ENCODE measurements around the gene TMEM253.
A peak's percentile ranks its signal among the peaks of the same experiment; 100 is the strongest.

TMEM253 gene

DNA sequence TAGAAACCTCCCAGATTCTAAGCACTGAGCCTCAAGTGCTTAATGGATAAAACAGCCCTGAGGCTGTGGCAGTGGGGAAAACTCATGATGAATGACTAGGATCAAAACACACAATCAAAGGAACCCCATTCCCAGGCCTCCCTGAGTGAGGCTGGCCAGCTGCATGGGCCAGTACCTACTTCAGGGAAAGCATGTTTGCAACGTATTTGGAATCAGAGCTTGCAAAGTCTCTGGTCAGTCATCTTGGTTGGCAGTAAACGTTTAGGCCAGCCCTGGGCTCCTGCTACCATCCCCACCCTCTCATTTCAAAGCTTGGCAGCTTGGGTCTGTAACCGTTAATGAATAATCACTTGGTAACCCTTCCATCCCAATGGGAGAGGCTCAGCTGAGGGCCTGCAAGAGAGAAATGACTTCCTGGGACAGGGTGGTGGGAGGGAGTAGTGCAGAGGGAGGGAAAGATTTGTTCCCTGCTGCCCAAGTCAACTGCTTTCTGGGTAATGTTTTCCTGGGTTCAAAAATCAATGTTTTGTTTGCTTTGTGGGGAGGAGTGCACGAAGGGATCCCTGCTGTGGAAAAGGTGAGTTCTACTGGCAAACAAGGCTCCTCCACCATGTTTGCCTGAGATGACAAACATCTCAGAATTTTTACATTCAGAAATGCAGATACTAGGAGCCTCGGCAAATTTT, 45.3 kb upstream of the TMEM253 start:
- Histone ChIP-seq H2BK5ac (ENCODE audit: low read depth, low read length, poor library complexity) (no peak overlapping the region), H2BK120ac (ENCODE audit: insufficient read depth, low read length, poor library complexity) (no peak overlapping the region), H4K8ac (ENCODE audit: low read depth, low read length) (no peak overlapping the region), H3K23ac (ENCODE audit: low read length) (no peak overlapping the region), H3K36me3 (ENCODE audit: control insufficient read depth in 1 of 2, insufficient read depth in 2 of 2, low read length in 2 of 2) (no peaks in the 10 kb centered on the region), H3K79me2 (ENCODE audit: control insufficient read depth, insufficient read depth, low read length, poor library complexity) (no peaks in the 10 kb centered on the region), H3K9me3 (ENCODE audit: insufficient read depth, low read depth, low read length) (no peaks in the 10 kb centered on the region), H3K14ac (ENCODE audit: low read length) (no peak overlapping the region), H2AFZ (ENCODE audit: insufficient read depth, low read length, poor library complexity) (no peak overlapping the region), H3K27me3 (ENCODE audit: insufficient read depth, low read length) (no peaks in the 10 kb centered on the region), H3K18ac (ENCODE audit: low read length) (no peak overlapping the region), H2BK12ac (ENCODE audit: low read length) (no peak overlapping the region), H3K9ac (ENCODE audit: low read length) (no peak overlapping the region), H3K4me2 (ENCODE audit: low read length) (no peak overlapping the region), H2AK5ac (ENCODE audit: low read length) (no peak overlapping the region), H3K4me3 (ENCODE audit: low read depth, low read length) (no peak overlapping the region), H3K4me1 (ENCODE audit: control insufficient read depth in 1 of 2, insufficient read depth in 2 of 2, low read length in 2 of 2) (no peaks in the 10 kb centered on the region), H3K27ac (ENCODE audit: low read depth, low read length) (no peak overlapping the region), H4K12ac (ENCODE audit: low read depth, low read length) (no peak overlapping the region), H3K4ac (ENCODE audit: low read depth, low read length) (no peak overlapping the region), H3K79me1 (ENCODE audit: low read length) (no peaks in the 10 kb centered on the region), H4K91ac (ENCODE audit: low read depth, low read length) (no peak overlapping the region)
- no CpG with 5 or more reads among the region's 5 CpGs for WGBS (ENCODE audit: extremely low coverage, insufficient coverage, insufficient read length)
- no peak for DNase-seq

DNA sequence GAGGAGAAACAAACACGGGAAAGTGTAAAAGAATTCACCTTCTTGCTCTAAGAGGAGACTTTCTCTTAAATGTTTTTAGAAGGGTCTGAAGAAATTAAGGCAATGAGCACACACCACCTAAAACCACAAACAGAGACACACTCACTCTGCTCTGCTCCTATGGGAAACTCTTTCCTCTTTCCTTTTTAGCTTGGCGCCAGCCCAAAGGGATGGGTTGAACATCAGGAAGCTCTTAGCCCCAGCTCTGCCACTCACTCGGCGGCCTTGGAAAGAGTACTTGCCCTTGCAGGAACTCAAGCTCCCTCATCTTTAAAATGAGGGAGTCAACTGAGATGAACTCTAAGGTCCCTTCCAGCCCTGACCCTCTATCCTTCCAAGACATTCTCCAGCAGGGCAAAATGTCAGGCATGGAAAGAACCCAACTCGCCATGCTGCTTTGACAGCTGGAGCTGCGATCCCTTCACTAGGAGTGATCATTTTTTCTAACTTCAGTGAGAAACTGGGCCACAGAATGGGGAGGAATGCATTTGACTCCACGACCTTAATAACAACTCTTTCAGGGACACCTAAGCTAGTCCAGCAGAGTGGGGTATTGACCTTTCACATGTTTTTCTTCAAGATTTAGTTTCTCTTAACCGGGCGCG, 44.2 kb upstream of the TMEM253 start:
- H3K36me3 ChIP-seq (ENCODE audit: control insufficient read depth in 1 of 2, insufficient read depth in 2 of 2, low read length in 2 of 2) = no peaks in the 10 kb centered on the region
- no peak overlapping the region for H3K4ac ChIP-seq (ENCODE audit: low read depth, low read length)

DNA sequence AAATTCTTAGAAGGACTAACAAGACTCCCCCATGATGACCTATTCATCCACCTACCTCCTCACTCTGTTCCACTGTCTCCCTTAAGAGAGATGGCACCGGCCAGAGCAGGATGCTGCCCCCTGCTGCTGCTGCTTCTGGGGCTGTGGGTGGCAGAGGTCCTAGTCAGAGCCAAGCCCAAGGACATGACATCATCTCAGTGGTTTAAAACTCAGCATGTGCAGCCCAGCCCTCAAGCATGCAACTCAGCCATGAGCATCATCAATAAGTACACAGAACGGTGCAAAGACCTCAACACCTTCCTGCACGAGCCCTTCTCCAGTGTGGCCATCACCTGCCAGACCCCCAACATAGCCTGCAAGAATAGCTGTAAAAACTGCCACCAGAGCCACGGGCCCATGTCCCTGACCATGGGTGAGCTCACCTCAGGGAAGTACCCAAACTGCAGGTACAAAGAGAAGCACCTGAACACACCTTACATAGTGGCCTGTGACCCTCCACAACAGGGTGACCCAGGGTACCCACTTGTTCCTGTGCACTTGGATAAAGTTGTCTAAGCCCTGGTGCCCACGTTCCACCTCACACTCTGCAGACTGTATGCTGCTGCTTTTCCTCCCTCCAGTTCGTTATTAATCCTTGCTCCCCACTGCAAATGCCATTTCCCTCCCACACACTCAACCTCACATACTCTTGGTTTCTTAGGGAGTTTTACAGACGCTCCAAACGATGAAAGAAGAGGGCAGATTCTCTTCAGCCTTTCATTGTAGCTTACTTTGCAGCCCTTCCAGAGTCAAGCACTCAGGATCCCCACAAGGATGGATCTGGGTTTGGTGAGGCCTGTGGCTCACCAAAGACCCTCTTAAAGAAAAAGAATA, 42.8 kb upstream of the TMEM253 start, which contains the start of gene RNASE8:
Gene RNASE8 (plus strand): TSS at position 20 of the 873 bp plus-strand sequence. CDS start 71 bp downstream, at position 91.
- H4K12ac ChIP-seq (ENCODE audit: low read depth, low read length) = no peak within 1 kb of the TSS
- no peak within 1 kb of the TSS for H2AK5ac ChIP-seq (ENCODE audit: low read length)
- H3K79me2 ChIP-seq (ENCODE audit: control insufficient read depth, insufficient read depth, low read length, poor library complexity) = no peaks in the 10 kb centered on the region
- no CpG with 5 or more reads among the region's 8 CpGs for WGBS (ENCODE audit: extremely low coverage, insufficient coverage, insufficient read length)
- no peak within 1 kb of the TSS for H2AFZ ChIP-seq (ENCODE audit: insufficient read depth, low read length, poor library complexity)
- no peak within 1 kb of the TSS for H3K4ac ChIP-seq (ENCODE audit: low read depth, low read length)
- H4K8ac ChIP-seq (ENCODE audit: low read depth, low read length) = no peak within 1 kb of the TSS
- H3K79me1 ChIP-seq (ENCODE audit: low read length) = no peaks in the 10 kb centered on the region
- H3K27ac ChIP-seq (ENCODE audit: low read depth, low read length) = no peak within 1 kb of the TSS
- H3K23ac ChIP-seq (ENCODE audit: low read length) = no peak within 1 kb of the TSS
- no peak within 1 kb of the TSS for H4K91ac ChIP-seq (ENCODE audit: low read depth, low read length)
- H3K14ac ChIP-seq (ENCODE audit: low read length) = no peak within 1 kb of the TSS
- no peak within 1 kb of the TSS for H2BK12ac ChIP-seq (ENCODE audit: low read length)
- no peak within 1 kb of the TSS for H2BK5ac ChIP-seq (ENCODE audit: low read depth, low read length, poor library complexity)
- peaks cover 2 to 3% of the 10 kb centered on the region in 2 experiments for H3K4me1 ChIP-seq (ENCODE audit: control insufficient read depth in 1 of 2, insufficient read depth in 2 of 2, low read length in 2 of 2)
- peak within 1 kb of the TSS; percentile 9 for H3K4me3 ChIP-seq (ENCODE audit: low read depth, low read length)
- no peaks in the 10 kb centered on the region for H3K9me3 ChIP-seq (ENCODE audit: insufficient read depth, low read depth, low read length)
- H3K9ac ChIP-seq (ENCODE audit: low read length) = no peak within 1 kb of the TSS
- H3K27me3 ChIP-seq (ENCODE audit: insufficient read depth, low read length) = no peaks in the 10 kb centered on the region
- no peak for DNase-seq
- no peak within 1 kb of the TSS for H3K4me2 ChIP-seq (ENCODE audit: low read length)
- no peak within 1 kb of the TSS for H3K18ac ChIP-seq (ENCODE audit: low read length)
- no peak within 1 kb of the TSS for H2BK120ac ChIP-seq (ENCODE audit: insufficient read depth, low read length, poor library complexity)
- H3K36me3 ChIP-seq (ENCODE audit: control insufficient read depth in 1 of 2, insufficient read depth in 2 of 2, low read length in 2 of 2) = no peaks in the 10 kb centered on the region

More for the DNA sequence above, 44.2 kb upstream of the TMEM253 start:
- H3K23ac ChIP-seq (ENCODE audit: low read length) = no peak overlapping the region
- H3K9me3 ChIP-seq (ENCODE audit: insufficient read depth, low read depth, low read length) = no peaks in the 10 kb centered on the region
- no peak for DNase-seq
- no peaks in the 10 kb centered on the region for H3K27me3 ChIP-seq (ENCODE audit: insufficient read depth, low read length)
- no peak overlapping the region for H2BK12ac ChIP-seq (ENCODE audit: low read length)
- no peaks in the 10 kb centered on the region for H3K79me2 ChIP-seq (ENCODE audit: control insufficient read depth, insufficient read depth, low read length, poor library complexity)
- no peak overlapping the region for H3K27ac ChIP-seq (ENCODE audit: low read depth, low read length)
- H3K14ac ChIP-seq (ENCODE audit: low read length) = no peak overlapping the region
- H3K4me2 ChIP-seq (ENCODE audit: low read length) = no peak overlapping the region
- no peak overlapping the region for H3K4me3 ChIP-seq (ENCODE audit: low read depth, low read length)
- H2AK5ac ChIP-seq (ENCODE audit: low read length) = no peak overlapping the region
- H2BK120ac ChIP-seq (ENCODE audit: insufficient read depth, low read length, poor library complexity) = no peak overlapping the region
- no peak overlapping the region for H4K91ac ChIP-seq (ENCODE audit: low read depth, low read length)
- H4K12ac ChIP-seq (ENCODE audit: low read depth, low read length) = no peak overlapping the region
- no peaks in the 10 kb centered on the region for H3K4me1 ChIP-seq (ENCODE audit: control insufficient read depth in 1 of 2, insufficient read depth in 2 of 2, low read length in 2 of 2)
- no peak overlapping the region for H2BK5ac ChIP-seq (ENCODE audit: low read depth, low read length, poor library complexity)
- no peaks in the 10 kb centered on the region for H3K79me1 ChIP-seq (ENCODE audit: low read length)
- no peak overlapping the region for H2AFZ ChIP-seq (ENCODE audit: insufficient read depth, low read length, poor library complexity)
- H3K18ac ChIP-seq (ENCODE audit: low read length) = no peak overlapping the region
- no peak overlapping the region for H4K8ac ChIP-seq (ENCODE audit: low read depth, low read length)
- WGBS (ENCODE audit: extremely low coverage, insufficient coverage, insufficient read length) = no CpG with 5 or more reads among the region's 10 CpGs
- no peak overlapping the region for H3K9ac ChIP-seq (ENCODE audit: low read length)

DNA sequence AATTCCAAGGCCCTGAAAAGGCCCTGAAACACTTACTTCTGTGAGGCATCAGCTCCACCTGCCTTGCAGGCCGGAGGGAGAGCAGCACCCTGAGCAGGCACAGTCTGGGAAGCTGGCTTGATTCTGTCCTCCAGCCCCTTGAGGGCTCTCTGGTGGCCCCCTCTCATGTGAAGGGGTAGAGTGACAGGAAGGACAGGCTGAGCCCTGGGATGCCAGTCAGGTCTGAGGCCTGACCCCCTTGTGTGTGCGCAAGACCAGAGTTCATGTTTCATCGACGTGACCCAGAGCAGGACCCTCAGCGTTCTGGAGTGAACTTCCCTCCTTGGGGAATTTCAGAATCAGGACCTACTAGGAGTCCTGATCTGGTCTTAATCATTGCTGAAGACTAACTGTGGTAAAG, 42.0 kb upstream of the TMEM253 start:
- Histone ChIP-seq H2AFZ (ENCODE audit: insufficient read depth, low read length, poor library complexity) (no peak overlapping the region), H2BK5ac (ENCODE audit: low read depth, low read length, poor library complexity) (no peak overlapping the region), H3K4me1 (ENCODE audit: control insufficient read depth in 1 of 2, insufficient read depth in 2 of 2, low read length in 2 of 2) (peaks cover 2 to 3% of the 10 kb centered on the region in 2 experiments), H4K12ac (ENCODE audit: low read depth, low read length) (no peak overlapping the region), H3K4me2 (ENCODE audit: low read length) (no peak overlapping the region), H3K23ac (ENCODE audit: low read length) (no peak overlapping the region), H3K27ac (ENCODE audit: low read depth, low read length) (no peak overlapping the region), H3K4me3 (ENCODE audit: low read depth, low read length) (no peak overlapping the region), H3K36me3 (ENCODE audit: control insufficient read depth in 1 of 2, insufficient read depth in 2 of 2, low read length in 2 of 2) (no peaks in the 10 kb centered on the region), H3K14ac (ENCODE audit: low read length) (no peak overlapping the region), H3K9me3 (ENCODE audit: insufficient read depth, low read depth, low read length) (no peaks in the 10 kb centered on the region), H2BK12ac (ENCODE audit: low read length) (no peak overlapping the region), H3K18ac (ENCODE audit: low read length) (no peak overlapping the region), H3K27me3 (ENCODE audit: insufficient read depth, low read length) (no peaks in the 10 kb centered on the region), H2AK5ac (ENCODE audit: low read length) (no peak overlapping the region), H2BK120ac (ENCODE audit: insufficient read depth, low read length, poor library complexity) (no peak overlapping the region), H4K91ac (ENCODE audit: low read depth, low read length) (no peak overlapping the region), H3K79me1 (ENCODE audit: low read length) (no peaks in the 10 kb centered on the region), H4K8ac (ENCODE audit: low read depth, low read length) (no peak overlapping the region), H3K9ac (ENCODE audit: low read length) (no peak overlapping the region), H3K4ac (ENCODE audit: low read depth, low read length) (no peak overlapping the region), H3K79me2 (ENCODE audit: control insufficient read depth, insufficient read depth, low read length, poor library complexity) (no peaks in the 10 kb centered on the region)
- DNase-seq = no peak
- no CpG with 5 or more reads among the region's 5 CpGs for WGBS (ENCODE audit: extremely low coverage, insufficient coverage, insufficient read length)
